Smooth muscle cell (in vitro differentiated cells): ENCODE results near the gene LY9. TPM values are rescaled to one million over a fixed set of nuclear protein-coding genes. Genes with fewer than 3 reads are reported as not detected.
"Not testable (repeated sequence)": the region's sequence is repeated elsewhere in the genome, so short reads cannot be mapped to it uniquely, and the experiment has no call there.

Experiments
- DNase-seq: peaks from one replicate; lab custom pipeline; 2025; ENCODE audit not compliant: unreplicated experiment; lab: John Stamatoyannopoulos, UW
- H2AFZ ChIP-seq: fragments of 200-600 bp; sonication (generic); 2 replicates; pipeline ENCODE4 v1.6.0; 2016; ENCODE audit warnings: antibody characterized with exemption, low read depth, mild to moderate bottlenecking
- H3F3A ChIP-seq: fragments of 200-600 bp; sonication (generic); 2 replicates; pipeline ENCODE4 v1.6.0; 2017; ENCODE audit warnings: antibody characterized with exemption, low read depth
- H3K27ac ChIP-seq: fragments of 200-600 bp; sonication (generic); 2 replicates; pipeline ENCODE4 v1.5.1; 2016; ENCODE audit warnings: low read depth, mild to moderate bottlenecking
- H3K27me3 ChIP-seq: fragments of 200-600 bp; sonication (generic); 2 replicates; pipeline ENCODE4 v1.6.1; 2016; ENCODE audit warnings: low read depth, mild to moderate bottlenecking
- H3K36me3 ChIP-seq: fragments of 200-600 bp; sonication (generic); 2 replicates; pipeline ENCODE4 v1.5.1; 2016; ENCODE audit warnings: low read depth
- H3K4me1 ChIP-seq: fragments of 200-600 bp; sonication (generic); 2 replicates; pipeline ENCODE4 v1.5.1; 2016; ENCODE audit warnings: low read depth
- H3K4me2 ChIP-seq: fragments of 200-600 bp; sonication (generic); 2 replicates; pipeline ENCODE4 v1.6.0; 2016; ENCODE audit warnings: mild to moderate bottlenecking
- H3K4me3 ChIP-seq: fragments of 200-600 bp; sonication (generic); 2 replicates; pipeline ENCODE4 v1.5.1; 2016; ENCODE audit warnings: mild to moderate bottlenecking
- H3K79me2 ChIP-seq: fragments of 200-600 bp; sonication (generic); 2 replicates; pipeline ENCODE4 v1.6.0; 2016; ENCODE audit warnings: low read depth, mild to moderate bottlenecking
- H3K9ac ChIP-seq: fragments of 200-600 bp; sonication (generic); 2 replicates; pipeline ENCODE4 v1.6.0; 2016; ENCODE audit warnings: low read depth
- H3K9me3 ChIP-seq: fragments of 200-600 bp; sonication (generic); replicated peaks from 2 replicates; pipeline ENCODE4 v1.5.1; 2016; ENCODE audit warnings: low read depth
- H4K20me1 ChIP-seq: fragments of 200-600 bp; sonication (generic); 2 replicates; pipeline ENCODE4 v1.6.0; 2016; ENCODE audit warnings: low read depth
- WGBS: methylation state at CpG from one replicate; pipeline ENCODE4 v1.1.7; 2016; ENCODE audit warnings: low lambda C conversion rate; 5-methylcytosine and 5-hydroxymethylcytosine counted together
- polyA plus RNA-seq: library from polyadenylated mRNA; unstranded; fragments of >200 nt; fragmentation: Nextera tagmentation; extraction: Ambion mirVana; gene quantifications from 2 replicates; pipeline ENCODE4 v1.2.1, GENCODE V29; 2016
- total RNA-seq: library from RNA; depleted of rRNA; stranded (reverse); fragments of >200 nt; gene quantifications from 2 replicates; pipeline ENCODE4 v1.2.3, GENCODE V29; 2014
- TF ChIP-seq, protein P1 (sequence below): fragments of 200-600 bp; sonication (generic); IDR thresholded peaks from 2 replicates; pipeline ENCODE4 v1.5.1; 2017; ENCODE audit warnings: borderline replicate concordance, mild to moderate bottlenecking, antibody characterized with exemption; ENCODE audit not compliant: insufficient read depth, poor library complexity, severe bottlenecking

The LY9 gene
- total and polyA plus RNA-seq, 2 experiments from 2014 or later = not detected

DNA sequence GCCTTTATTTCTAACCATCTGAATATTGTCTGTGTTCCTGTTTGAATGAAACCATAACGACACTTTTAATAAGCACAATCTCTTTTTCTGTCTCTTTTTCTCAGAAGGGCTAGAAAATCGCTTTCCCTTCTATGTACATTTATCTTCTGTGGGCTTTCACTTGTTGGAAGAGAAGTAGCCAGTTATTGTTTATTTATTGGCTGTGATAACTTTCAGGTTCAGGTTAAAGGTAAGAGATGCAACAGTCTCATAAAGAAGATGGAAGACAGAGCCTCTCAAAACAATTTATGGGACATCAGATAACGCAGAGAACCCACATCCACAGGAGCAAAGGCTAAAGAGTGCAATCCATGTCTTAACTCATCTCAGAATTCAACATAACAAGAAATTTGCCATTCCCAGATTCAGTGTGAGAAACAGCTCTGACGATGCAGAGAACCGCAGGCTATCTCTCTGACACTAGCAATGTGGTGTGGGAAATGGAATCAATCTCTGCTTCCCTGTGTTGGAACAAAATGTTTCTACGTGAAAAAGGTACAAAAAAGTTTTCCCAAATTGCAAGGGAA is 70.8 kb downstream of the LY9 start:
- Histone ChIP-seq H3K27ac (no peak overlapping the region), H2AFZ (no peak overlapping the region), H3K79me2 (no peaks in the 10 kb centered on the region), H3K9me3 (no peaks in the 10 kb centered on the region), H3K4me3 (no peak overlapping the region), H4K20me1 (no peaks in the 10 kb centered on the region), H3K27me3 (no peaks in the 10 kb centered on the region), H3K9ac (no peak overlapping the region), H3K4me1 (no peaks in the 10 kb centered on the region), H3F3A (no peaks in the 10 kb centered on the region), H3K4me2 (no peak overlapping the region), H3K36me3 (no peaks in the 10 kb centered on the region)
- 84% methylated on average over 6 of the region's 6 CpGs for WGBS
- DNase-seq = no peak
- TF ChIP-seq, protein P1, sequence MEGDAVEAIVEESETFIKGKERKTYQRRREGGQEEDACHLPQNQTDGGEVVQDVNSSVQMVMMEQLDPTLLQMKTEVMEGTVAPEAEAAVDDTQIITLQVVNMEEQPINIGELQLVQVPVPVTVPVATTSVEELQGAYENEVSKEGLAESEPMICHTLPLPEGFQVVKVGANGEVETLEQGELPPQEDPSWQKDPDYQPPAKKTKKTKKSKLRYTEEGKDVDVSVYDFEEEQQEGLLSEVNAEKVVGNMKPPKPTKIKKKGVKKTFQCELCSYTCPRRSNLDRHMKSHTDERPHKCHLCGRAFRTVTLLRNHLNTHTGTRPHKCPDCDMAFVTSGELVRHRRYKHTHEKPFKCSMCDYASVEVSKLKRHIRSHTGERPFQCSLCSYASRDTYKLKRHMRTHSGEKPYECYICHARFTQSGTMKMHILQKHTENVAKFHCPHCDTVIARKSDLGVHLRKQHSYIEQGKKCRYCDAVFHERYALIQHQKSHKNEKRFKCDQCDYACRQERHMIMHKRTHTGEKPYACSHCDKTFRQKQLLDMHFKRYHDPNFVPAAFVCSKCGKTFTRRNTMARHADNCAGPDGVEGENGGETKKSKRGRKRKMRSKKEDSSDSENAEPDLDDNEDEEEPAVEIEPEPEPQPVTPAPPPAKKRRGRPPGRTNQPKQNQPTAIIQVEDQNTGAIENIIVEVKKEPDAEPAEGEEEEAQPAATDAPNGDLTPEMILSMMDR = no peak

DNA sequence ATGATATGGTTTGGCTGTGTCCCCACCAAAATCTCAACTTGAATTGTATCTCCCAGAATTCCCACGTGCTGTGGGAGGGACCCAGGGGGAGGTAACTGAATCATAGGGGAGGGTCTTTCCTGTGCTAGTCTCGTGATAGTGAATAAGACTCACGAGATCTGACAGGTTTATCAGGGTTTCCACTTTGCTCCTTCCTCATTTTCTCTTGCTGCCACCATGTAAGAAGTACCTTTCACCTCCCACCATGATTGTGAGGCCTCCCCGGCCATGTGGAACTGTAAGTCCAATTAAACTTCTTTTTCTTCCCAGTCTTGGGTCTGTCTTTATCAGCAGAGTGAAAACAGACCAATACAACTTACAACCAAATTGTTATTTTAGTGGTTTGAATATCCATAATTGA is 71.7 kb downstream of the LY9 start:
- H3K27me3 ChIP-seq = not testable (repeated sequence)

DNA sequence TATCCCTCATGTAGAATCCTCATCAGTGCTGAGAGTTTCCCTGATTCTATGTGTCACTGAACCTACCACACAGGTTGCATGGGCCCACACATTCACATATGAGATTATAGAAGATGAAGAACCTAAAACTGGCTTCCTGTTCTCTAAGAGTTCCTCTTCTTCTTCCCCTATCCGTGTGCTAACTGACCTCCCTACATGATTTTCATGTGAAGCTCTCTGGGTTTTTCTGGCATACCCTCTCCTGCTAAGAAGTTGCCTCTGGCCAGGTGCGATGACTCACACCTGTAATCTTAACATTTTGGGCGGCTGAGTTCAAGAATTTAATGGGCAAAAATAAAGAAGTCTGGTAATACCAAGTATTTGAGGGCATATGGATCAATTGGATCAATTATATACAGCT is 72.2 kb downstream of the LY9 start:
- Histone ChIP-seq H3K27me3 (no peaks in the 10 kb centered on the region), H3K9ac (no peak overlapping the region), H4K20me1 (no peaks in the 10 kb centered on the region), H2AFZ (no peak overlapping the region), H3K4me2 (no peak overlapping the region), H3K79me2 (no peaks in the 10 kb centered on the region), H3K4me3 (no peak overlapping the region), H3K9me3 (no peaks in the 10 kb centered on the region), H3K4me1 (no peaks in the 10 kb centered on the region), H3F3A (no peaks in the 10 kb centered on the region), H3K36me3 (no peaks in the 10 kb centered on the region), H3K27ac (no peak overlapping the region)
- WGBS = 85% methylated on average over 3 of the region's 3 CpGs
- TF ChIP-seq, protein P1 = no peak
- DNase-seq = no peak

More for the DNA sequence above, 71.7 kb downstream of the LY9 start:
- H3K27ac ChIP-seq, DNase-seq, H3K36me3 ChIP-seq, H3K79me2 ChIP-seq, H3K4me1 ChIP-seq, H3K9me3 ChIP-seq, H2AFZ ChIP-seq, H3K9ac ChIP-seq, H3F3A ChIP-seq, H3K4me3 ChIP-seq, H4K20me1 ChIP-seq, H3K4me2 ChIP-seq: not testable (repeated sequence)
- WGBS = 75% methylated on average over 4 of the region's 4 CpGs

GRCh38 chr1:160874935-160875334 is 79.0 kb downstream of the LY9 start:
- H3K9me3 ChIP-seq = no peaks in the 10 kb centered on the region
- no peak overlapping the region for H2AFZ ChIP-seq
- no peak overlapping the region for H3K4me3 ChIP-seq
- H3K27ac ChIP-seq = no peak overlapping the region
- no peaks in the 10 kb centered on the region for H3K27me3 ChIP-seq
- H3K79me2 ChIP-seq = no peaks in the 10 kb centered on the region
- WGBS = 67% methylated on average over 3 of the region's 3 CpGs
- H4K20me1 ChIP-seq = no peaks in the 10 kb centered on the region
- TF ChIP-seq, protein P1 = no peak
- no peaks in the 10 kb centered on the region for H3K4me1 ChIP-seq
- H3F3A ChIP-seq = no peaks in the 10 kb centered on the region
- no peak overlapping the region for H3K4me2 ChIP-seq
- no peak for DNase-seq
- no peaks in the 10 kb centered on the region for H3K36me3 ChIP-seq
- no peak overlapping the region for H3K9ac ChIP-seq

DNA sequence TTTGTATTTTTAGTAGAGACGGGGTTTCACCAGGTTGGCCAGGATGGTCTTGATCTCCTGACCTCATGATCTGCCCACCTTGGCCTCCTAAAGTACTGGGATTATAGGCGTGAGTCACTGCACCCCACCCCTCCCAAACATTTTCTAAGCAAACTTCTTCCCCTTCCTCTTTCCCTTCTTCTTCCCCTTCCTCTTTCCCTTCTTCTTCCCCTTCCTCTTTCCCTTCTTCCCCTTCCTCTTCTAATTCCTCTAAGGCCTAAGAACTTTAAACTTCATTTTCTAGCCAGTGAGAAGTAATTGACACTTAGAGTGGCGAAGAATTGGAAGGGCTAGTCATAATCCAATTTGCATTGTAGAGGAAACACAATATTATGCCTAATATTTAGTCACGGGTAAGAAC is 79.6 kb downstream of the LY9 start:
- not testable (repeated sequence) for H3F3A ChIP-seq, H3K27me3 ChIP-seq, DNase-seq, H3K4me1 ChIP-seq, H3K9me3 ChIP-seq, H4K20me1 ChIP-seq, H3K9ac ChIP-seq, H2AFZ ChIP-seq, H3K4me3 ChIP-seq, H3K27ac ChIP-seq, H3K79me2 ChIP-seq, H3K36me3 ChIP-seq, H3K4me2 ChIP-seq
- 70% methylated on average over 4 of the region's 4 CpGs for WGBS
